ENCODE results near the gene PFKFB2. TPM values are rescaled to one million over a fixed set of nuclear protein-coding genes. Genes with fewer than 3 reads are reported as not detected.

Gene PFKFB2
- total and polyA plus RNA-seq, 4 donors, result 1.5 to 5.9 (median 3.0) TPM

GRCh38 chr1:207109004-207109403 is 55.9 kb downstream of the PFKFB2 start:
- no peak for DNase-seq (ENCODE audit: low spot score)
- H3K27me3 ChIP-seq (ENCODE audit: control insufficient read depth in 4 of 4, insufficient read depth in 4 of 4, low read length in 3 of 4), result no peaks in the 10 kb centered on the region
- H3K27ac ChIP-seq (ENCODE audit: low read depth in 1 of 2, low read length in 2 of 2), result peak overlapping the region in 1 of 2 donors; percentile 22
- peaks cover 4 to 24% (median 16%) of the 10 kb centered on the region in 4 donors for H3K4me1 ChIP-seq (ENCODE audit: control insufficient read depth in 4 of 4, insufficient read depth in 4 of 4, low read length in 3 of 4)
- H3K4me3 ChIP-seq (ENCODE audit: low read depth in 1 of 3, low read length in 3 of 3), result peak overlapping the region in 2 of 3 donors; percentile 18 to 35
- H3K36me3 ChIP-seq (ENCODE audit: control insufficient read depth in 4 of 4, insufficient read depth in 3 of 4, low read depth in 1 of 4, low read length in 3 of 4), result peaks cover 0 to 16% (median 8%) of the 10 kb centered on the region in 4 donors
- no peaks in the 10 kb centered on the region for H3K9me3 ChIP-seq (ENCODE audit: control insufficient read depth in 4 of 4, low read length in 3 of 4)
- no peak overlapping the region for H3K9ac ChIP-seq (ENCODE audit: low read depth in 1 of 2, low read length in 2 of 2)
- TF ChIP-seq SP1 (IDR thresholded peaks at IDR 0.05) (peak; percentile 8), HNF4G (IDR thresholded peaks at IDR 0.05) (no peak), ZBTB33 (IDR thresholded peaks at IDR 0.05) (no peak), FOXA2 (IDR thresholded peaks at IDR 0.05) (no peak), TAF1 (conservative IDR thresholded peaks at IDR 0.05) (no peak), EGR1 (IDR thresholded peaks at IDR 0.05; ENCODE audit: low read depth in 2 of 2) (no peak), RXRA (IDR thresholded peaks at IDR 0.05) (peak in 1 of 2 donors; percentile 30), GABPA (IDR thresholded peaks at IDR 0.05 in 1 of 2, conservative IDR thresholded peaks at IDR 0.05 in 1 of 2) (no peak), NR2F2 (IDR thresholded peaks at IDR 0.05) (no peak)
- 67% methylated on average over 3 of the region's 3 CpGs for WGBS

- H3K9me3 ChIP-seq (ENCODE audit: control insufficient read depth in 4 of 4, low read length in 3 of 4), result no peaks in the 10 kb centered on the region
- H3K27me3 ChIP-seq (ENCODE audit: control insufficient read depth in 4 of 4, insufficient read depth in 4 of 4, low read length in 3 of 4), result no peaks in the 10 kb centered on the region
- TF ChIP-seq YY1 (IDR thresholded peaks at IDR 0.05) (peak; percentile 51), RAD21 (IDR thresholded peaks at IDR 0.05) (no peak), HNF4A (conservative IDR thresholded peaks at IDR 0.05) (peak; percentile 6 to 8)
- no peak overlapping the region for H3K9ac ChIP-seq (ENCODE audit: low read depth in 1 of 2, low read length in 2 of 2)
- WGBS, result 75% methylated on average over 2 of the region's 2 CpGs
- H3K4me3 ChIP-seq (ENCODE audit: low read depth in 1 of 3, low read length in 3 of 3), result no peak overlapping the region
- no peak overlapping the region for H3K27ac ChIP-seq (ENCODE audit: low read depth in 1 of 2, low read length in 2 of 2)
- H3K4me1 ChIP-seq (ENCODE audit: control insufficient read depth in 4 of 4, insufficient read depth in 4 of 4, low read length in 3 of 4), result peaks cover 4 to 13% (median 11%) of the 10 kb centered on the region in 4 donors
- no peak for DNase-seq (ENCODE audit: low spot score)
- peaks cover 5 to 37% (median 31%) of the 10 kb centered on the region in 4 donors for H3K36me3 ChIP-seq (ENCODE audit: control insufficient read depth in 4 of 4, insufficient read depth in 3 of 4, low read depth in 1 of 4, low read length in 3 of 4)
Observed at GRCh38 chr1:207112616-207113296, 59.7 kb downstream of the PFKFB2 start.

GRCh38 chr1:207115269-207115668 is 62.2 kb downstream of the PFKFB2 start:
- TF ChIP-seq EGR1 (IDR thresholded peaks at IDR 0.05; ENCODE audit: low read depth in 2 of 2) (no peak), HNF4G (IDR thresholded peaks at IDR 0.05) (no peak)
- Histone ChIP-seq H3K36me3 (ENCODE audit: control insufficient read depth in 4 of 4, insufficient read depth in 3 of 4, low read depth in 1 of 4, low read length in 3 of 4) (peaks cover 5 to 55% (median 49%) of the 10 kb centered on the region in 4 donors), H3K4me1 (ENCODE audit: control insufficient read depth in 4 of 4, insufficient read depth in 4 of 4, low read length in 3 of 4) (peaks cover 0 to 9% (median 3%) of the 10 kb centered on the region in 4 donors), H3K9ac (ENCODE audit: low read depth in 1 of 2, low read length in 2 of 2) (no peak overlapping the region), H3K4me3 (ENCODE audit: low read depth in 1 of 3, low read length in 3 of 3) (no peak overlapping the region), H3K27me3 (ENCODE audit: control insufficient read depth in 4 of 4, insufficient read depth in 4 of 4, low read length in 3 of 4) (no peaks in the 10 kb centered on the region), H3K27ac (ENCODE audit: low read depth in 1 of 2, low read length in 2 of 2) (no peak overlapping the region), H3K9me3 (ENCODE audit: control insufficient read depth in 4 of 4, low read length in 3 of 4) (no peaks in the 10 kb centered on the region)
- no peak for DNase-seq (ENCODE audit: low spot score)
- 77% methylated on average over 5 of the region's 5 CpGs for WGBS

GRCh38 chr1:207124389-207124788 is 71.3 kb downstream of the PFKFB2 start:
- DNase-seq (ENCODE audit: low spot score), result no peak
- Histone ChIP-seq H3K27ac (ENCODE audit: low read depth in 1 of 2, low read length in 2 of 2) (no peak overlapping the region), H3K27me3 (ENCODE audit: control insufficient read depth in 4 of 4, insufficient read depth in 4 of 4, low read length in 3 of 4) (no peaks in the 10 kb centered on the region), H3K9ac (ENCODE audit: low read depth in 1 of 2, low read length in 2 of 2) (no peak overlapping the region), H3K9me3 (ENCODE audit: control insufficient read depth in 4 of 4, low read length in 3 of 4) (no peaks in the 10 kb centered on the region), H3K36me3 (ENCODE audit: control insufficient read depth in 4 of 4, insufficient read depth in 3 of 4, low read depth in 1 of 4, low read length in 3 of 4) (peaks cover 8 to 64% (median 51%) of the 10 kb centered on the region in 4 donors), H3K4me3 (ENCODE audit: low read depth in 1 of 3, low read length in 3 of 3) (no peak overlapping the region), H3K4me1 (ENCODE audit: control insufficient read depth in 4 of 4, insufficient read depth in 4 of 4, low read length in 3 of 4) (peaks cover 6 to 17% (median 13%) of the 10 kb centered on the region in 4 donors)
- 87% methylated on average over 3 of the region's 3 CpGs for WGBS
- TF ChIP-seq FOXA2 (IDR thresholded peaks at IDR 0.05), result no peak
- no peak for TF ChIP-seq CTCF (IDR thresholded peaks at IDR 0.05; ENCODE audit: low read depth, low read length, missing input control)
- TF ChIP-seq ZBTB33 (IDR thresholded peaks at IDR 0.05), result no peak
- no peak for TF ChIP-seq SP1 (IDR thresholded peaks at IDR 0.05)
- TF ChIP-seq HNF4A (conservative IDR thresholded peaks at IDR 0.05), result no peak
